SU-DHL-6 (cell line): ENCODE data around the gene MGMT.

Source experiments
- H2AFZ ChIP-seq: fragments of 200-600 bp; sonication (generic); 2 replicates; pipeline ENCODE4 v1.6.1; 2014; ENCODE audit warnings: low read depth, mild to moderate bottlenecking, moderate library complexity, mixed read lengths, antibody characterized with exemption, low read length; ENCODE audit not compliant: severe bottlenecking
- H3F3A ChIP-seq: fragments of 200-600 bp; shearing (Covaris generic); 2 replicates; pipeline ENCODE4 v1.6.0; 2016; ENCODE audit warnings: antibody characterized with exemption, mild to moderate bottlenecking; ENCODE audit not compliant: insufficient read depth
- H3K27ac ChIP-seq: fragments of 200-600 bp; sonication (generic); 2 replicates; pipeline ENCODE4 v1.5.1; 2016; ENCODE audit warnings: low read depth, mild to moderate bottlenecking, low read length, moderate library complexity, mixed read lengths
- H3K27me3 ChIP-seq: fragments of 200-600 bp; sonication (generic), shearing (Covaris generic); 2 replicates; pipeline ENCODE4 v1.6.0; 2014; ENCODE audit warnings: mild to moderate bottlenecking, low read length
- H3K36me3 ChIP-seq: fragments of 200-600 bp; sonication (generic); 2 replicates; pipeline ENCODE4 v1.6.1; 2014; ENCODE audit warnings: mild to moderate bottlenecking, low read length, mixed read lengths
- H3K4me2 ChIP-seq: fragments of 300-600, 200-600 bp; shearing (Covaris generic), sonication (generic); 2 replicates; pipeline ENCODE4 v1.6.0; 2014; ENCODE audit warnings: low read length, low read depth, mild to moderate bottlenecking; ENCODE audit not compliant: poor library complexity, severe bottlenecking
- H3K4me3 ChIP-seq: fragments of 200-600 bp; sonication (generic); 2 replicates; pipeline ENCODE4 v1.5.1; 2014; ENCODE audit warnings: antibody characterized with exemption, low read length, mild to moderate bottlenecking, mixed read lengths; ENCODE audit not compliant: insufficient read depth, poor library complexity, severe bottlenecking
- H3K79me2 ChIP-seq: fragments of 200-600 bp; sonication (generic); 2 replicates; pipeline ENCODE4 v1.6.1; 2014; ENCODE audit warnings: mild to moderate bottlenecking, low read length, moderate library complexity; ENCODE audit not compliant: insufficient read depth
- H3K9ac ChIP-seq: fragments of 200-600 bp; sonication (generic); 2 replicates; pipeline ENCODE4 v1.7.0; 2014; ENCODE audit warnings: mild to moderate bottlenecking, low read length
- H3K9me2 ChIP-seq: fragments of 200-600 bp; sonication (generic); replicated peaks from 2 replicates; pipeline ENCODE4 v1.6.1; 2014; ENCODE audit warnings: low read length; ENCODE audit not compliant: insufficient read depth
- H3K9me3 ChIP-seq: fragments of 200-600 bp; sonication (generic); 2 replicates; pipeline ENCODE4 v1.6.1; 2014; ENCODE audit warnings: low read length, mixed read lengths; ENCODE audit not compliant: insufficient read depth
- H4K20me1 ChIP-seq: fragments of 200-600 bp; sonication (generic); 2 replicates; pipeline ENCODE4 v1.6.1; 2014; ENCODE audit warnings: low read depth, mild to moderate bottlenecking, antibody characterized with exemption, low read length, moderate library complexity, mixed read lengths
- EZH2phosphoT487 ChIP-seq: fragments of 200-600 bp; sonication (generic), shearing (Covaris generic); conservative IDR thresholded peaks from 2 replicates; pipeline ENCODE4 v1.6.1; 2018; ENCODE audit warnings: mild to moderate bottlenecking, antibody characterized with exemption, low read length, moderate library complexity, mixed read lengths
- TF ChIP-seq, protein P1 (sequence below): fragments of 200-600 bp; sonication (generic); IDR thresholded peaks from one replicate; pipeline ENCODE4 v1.5.1; 2017; ENCODE audit warnings: antibody characterized with exemption, mild to moderate bottlenecking, low read length, moderate library complexity; ENCODE audit not compliant: insufficient read depth, poor library complexity, severe bottlenecking

The MGMT gene

DNA sequence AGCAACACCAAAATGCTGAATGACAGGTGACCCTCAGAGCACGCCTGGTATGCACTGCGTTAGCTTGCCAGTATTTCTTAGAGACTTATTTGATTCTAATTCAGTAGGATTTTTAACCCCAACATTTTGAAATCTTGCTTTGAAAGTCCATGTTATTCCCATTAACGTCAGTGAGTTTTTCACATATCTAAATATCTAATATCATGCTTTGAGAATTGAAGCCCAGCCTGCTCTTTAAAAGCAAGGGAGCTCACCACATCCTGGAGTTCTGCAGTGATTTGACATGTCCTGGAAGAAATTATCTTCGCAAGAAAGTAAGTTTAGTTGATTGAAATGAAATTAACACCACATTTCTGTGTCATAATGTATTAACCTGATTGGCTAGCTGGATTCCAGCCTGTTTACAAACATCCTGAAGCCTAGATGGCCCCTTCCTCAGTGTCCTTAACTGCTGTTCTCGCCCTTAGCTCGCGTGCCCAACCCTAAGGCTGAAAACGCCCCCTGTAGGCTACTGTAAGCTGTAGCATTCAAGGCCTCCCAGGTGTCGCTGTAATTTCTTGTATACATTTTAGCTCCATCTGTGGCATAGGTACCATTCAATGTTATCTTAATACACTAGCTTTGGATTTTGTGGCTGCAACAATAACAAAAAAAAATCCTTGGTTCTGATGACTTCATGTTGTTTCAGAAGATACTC, 191.5 kb downstream of the MGMT start:
- Histone ChIP-seq H3K4me2 (no peak overlapping the region), H3K36me3 (no peaks in the 10 kb centered on the region), H3K27me3 (no peaks in the 10 kb centered on the region), H3K79me2 (no peaks in the 10 kb centered on the region), H3K9ac (no peak overlapping the region), H3K9me2 (no peaks in the 10 kb centered on the region), H3K4me3 (no peak overlapping the region), H2AFZ (no peak overlapping the region), H4K20me1 (no peaks in the 10 kb centered on the region), H3F3A (no peaks in the 10 kb centered on the region), H3K27ac (no peak overlapping the region), H3K9me3 (no peaks in the 10 kb centered on the region)
- no peak for TF ChIP-seq EZH2phosphoT487
- TF ChIP-seq, protein P1, sequence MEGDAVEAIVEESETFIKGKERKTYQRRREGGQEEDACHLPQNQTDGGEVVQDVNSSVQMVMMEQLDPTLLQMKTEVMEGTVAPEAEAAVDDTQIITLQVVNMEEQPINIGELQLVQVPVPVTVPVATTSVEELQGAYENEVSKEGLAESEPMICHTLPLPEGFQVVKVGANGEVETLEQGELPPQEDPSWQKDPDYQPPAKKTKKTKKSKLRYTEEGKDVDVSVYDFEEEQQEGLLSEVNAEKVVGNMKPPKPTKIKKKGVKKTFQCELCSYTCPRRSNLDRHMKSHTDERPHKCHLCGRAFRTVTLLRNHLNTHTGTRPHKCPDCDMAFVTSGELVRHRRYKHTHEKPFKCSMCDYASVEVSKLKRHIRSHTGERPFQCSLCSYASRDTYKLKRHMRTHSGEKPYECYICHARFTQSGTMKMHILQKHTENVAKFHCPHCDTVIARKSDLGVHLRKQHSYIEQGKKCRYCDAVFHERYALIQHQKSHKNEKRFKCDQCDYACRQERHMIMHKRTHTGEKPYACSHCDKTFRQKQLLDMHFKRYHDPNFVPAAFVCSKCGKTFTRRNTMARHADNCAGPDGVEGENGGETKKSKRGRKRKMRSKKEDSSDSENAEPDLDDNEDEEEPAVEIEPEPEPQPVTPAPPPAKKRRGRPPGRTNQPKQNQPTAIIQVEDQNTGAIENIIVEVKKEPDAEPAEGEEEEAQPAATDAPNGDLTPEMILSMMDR = no peak

DNA sequence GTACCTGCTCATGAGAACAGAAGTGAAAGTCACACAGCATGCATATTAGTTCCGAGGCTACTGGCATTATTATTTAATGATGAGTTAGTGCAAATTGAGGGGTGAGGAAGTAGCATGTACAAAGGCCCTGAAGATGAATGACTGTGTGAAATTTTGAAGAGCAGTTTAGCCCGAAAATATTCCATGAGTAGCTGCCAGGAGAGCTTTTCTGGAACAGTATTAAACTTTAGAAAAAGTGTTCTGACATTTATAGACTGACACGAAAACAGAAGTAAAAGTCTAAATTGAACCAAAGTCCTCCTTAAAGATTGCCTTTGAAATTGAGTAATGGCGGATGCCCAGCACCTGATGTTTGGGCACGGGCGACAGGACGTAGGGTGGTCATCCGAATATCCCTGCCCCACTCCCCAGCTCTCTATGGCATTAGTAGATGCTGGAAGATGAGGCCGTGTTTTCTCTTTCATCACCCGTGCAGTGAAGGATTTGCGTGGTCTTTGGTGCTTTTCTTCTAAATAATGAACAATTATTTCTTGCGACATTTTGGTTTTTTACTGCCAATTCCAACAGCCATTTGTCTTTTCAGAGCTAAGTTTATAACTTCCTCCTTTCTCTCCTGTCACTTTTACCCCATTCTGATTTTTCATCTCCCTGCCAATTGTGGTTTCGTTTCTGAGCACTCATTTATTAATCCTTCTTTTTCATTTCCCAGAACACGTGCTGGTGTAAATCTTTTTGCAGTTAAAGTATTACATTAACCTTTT, 192.6 kb downstream of the MGMT start:
- H3K27ac ChIP-seq = no peak overlapping the region
- H3K9me2 ChIP-seq = no peaks in the 10 kb centered on the region
- H4K20me1 ChIP-seq = no peaks in the 10 kb centered on the region
- H3K79me2 ChIP-seq = no peaks in the 10 kb centered on the region
- H3K27me3 ChIP-seq = no peaks in the 10 kb centered on the region
- no peaks in the 10 kb centered on the region for H3F3A ChIP-seq
- H3K4me3 ChIP-seq = no peak overlapping the region
- no peak overlapping the region for H2AFZ ChIP-seq
- no peaks in the 10 kb centered on the region for H3K9me3 ChIP-seq
- no peak overlapping the region for H3K9ac ChIP-seq
- no peaks in the 10 kb centered on the region for H3K36me3 ChIP-seq
- no peak overlapping the region for H3K4me2 ChIP-seq
- TF ChIP-seq, protein P1 = no peak
- no peak for TF ChIP-seq EZH2phosphoT487

DNA sequence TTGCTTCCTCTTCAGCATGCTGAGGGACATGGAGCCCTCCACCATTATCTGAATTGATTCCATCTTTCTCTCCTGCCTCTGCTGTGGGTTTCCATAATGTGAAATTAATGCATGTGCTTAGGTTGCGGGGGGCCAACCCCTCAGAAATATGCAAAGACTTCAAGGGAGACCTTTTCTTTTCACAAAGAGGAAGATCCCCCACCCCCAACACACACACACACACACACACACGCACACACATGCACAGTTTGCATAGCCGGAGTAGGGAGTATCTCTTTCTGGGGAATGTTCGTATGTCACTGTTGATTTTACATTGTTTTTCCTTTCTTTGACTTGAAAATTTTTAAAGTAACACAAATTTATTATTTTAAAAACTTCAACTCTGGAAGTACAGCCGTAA, 193.5 kb downstream of the MGMT start:
- Histone ChIP-seq H3K27me3 (no peaks in the 10 kb centered on the region), H3K4me3 (no peak overlapping the region), H3K27ac (no peak overlapping the region), H3K9me2 (no peaks in the 10 kb centered on the region), H3K4me2 (no peak overlapping the region), H2AFZ (no peak overlapping the region), H3F3A (no peaks in the 10 kb centered on the region), H4K20me1 (no peaks in the 10 kb centered on the region), H3K79me2 (no peaks in the 10 kb centered on the region), H3K9me3 (no peaks in the 10 kb centered on the region), H3K36me3 (no peaks in the 10 kb centered on the region), H3K9ac (no peak overlapping the region)
- TF ChIP-seq EZH2phosphoT487 = no peak
- TF ChIP-seq, protein P1 = no peak
